ENCODE measurements around the gene TRIM3.

Gene TRIM3

DNA sequence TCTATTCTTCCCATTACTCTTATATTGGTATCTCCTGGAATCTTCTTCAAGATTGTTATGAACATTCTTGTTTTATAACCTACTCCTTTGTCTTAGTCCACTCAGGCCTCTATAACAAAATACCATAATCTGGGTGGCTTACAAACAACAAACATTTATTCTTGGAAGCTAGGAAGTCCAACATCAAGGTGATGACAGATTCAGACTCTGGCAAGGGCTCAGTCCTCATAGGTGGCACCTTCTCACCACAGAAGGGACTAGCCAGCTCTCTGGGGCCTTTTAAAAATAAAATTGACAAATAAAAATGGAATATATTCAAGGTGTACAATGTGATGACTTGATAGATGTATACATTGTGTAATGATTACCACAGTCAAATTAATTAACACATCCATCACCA is 43.1 kb upstream of the TRIM3 start:
- no peak overlapping the region for H3K4me3 ChIP-seq (ENCODE audit: low read length)
- no peak overlapping the region for H2AFZ ChIP-seq (ENCODE audit: low read depth, low read length)
- no peaks in the 10 kb centered on the region for H3K27me3 ChIP-seq (ENCODE audit: low read depth, low read length)
- TF ChIP-seq, protein P1, sequence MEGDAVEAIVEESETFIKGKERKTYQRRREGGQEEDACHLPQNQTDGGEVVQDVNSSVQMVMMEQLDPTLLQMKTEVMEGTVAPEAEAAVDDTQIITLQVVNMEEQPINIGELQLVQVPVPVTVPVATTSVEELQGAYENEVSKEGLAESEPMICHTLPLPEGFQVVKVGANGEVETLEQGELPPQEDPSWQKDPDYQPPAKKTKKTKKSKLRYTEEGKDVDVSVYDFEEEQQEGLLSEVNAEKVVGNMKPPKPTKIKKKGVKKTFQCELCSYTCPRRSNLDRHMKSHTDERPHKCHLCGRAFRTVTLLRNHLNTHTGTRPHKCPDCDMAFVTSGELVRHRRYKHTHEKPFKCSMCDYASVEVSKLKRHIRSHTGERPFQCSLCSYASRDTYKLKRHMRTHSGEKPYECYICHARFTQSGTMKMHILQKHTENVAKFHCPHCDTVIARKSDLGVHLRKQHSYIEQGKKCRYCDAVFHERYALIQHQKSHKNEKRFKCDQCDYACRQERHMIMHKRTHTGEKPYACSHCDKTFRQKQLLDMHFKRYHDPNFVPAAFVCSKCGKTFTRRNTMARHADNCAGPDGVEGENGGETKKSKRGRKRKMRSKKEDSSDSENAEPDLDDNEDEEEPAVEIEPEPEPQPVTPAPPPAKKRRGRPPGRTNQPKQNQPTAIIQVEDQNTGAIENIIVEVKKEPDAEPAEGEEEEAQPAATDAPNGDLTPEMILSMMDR (IDR thresholded peaks at IDR 0.05; ENCODE audit: low read depth, low read length), result no peak
- TF ChIP-seq EZH2phosphoT487 (IDR thresholded peaks at IDR 0.05; ENCODE audit: low read depth), result no peak
- no peak overlapping the region for H3K4me2 ChIP-seq (ENCODE audit: low read length)
- H4K20me1 ChIP-seq (ENCODE audit: insufficient read depth, low read length), result no peaks in the 10 kb centered on the region
- no peaks in the 10 kb centered on the region for H3K9me3 ChIP-seq (ENCODE audit: insufficient read depth, low read length)
- no peak overlapping the region for H3K27ac ChIP-seq (ENCODE audit: low read length)
- H3K4me1 ChIP-seq (ENCODE audit: low read length), result no peaks in the 10 kb centered on the region
- no peaks in the 10 kb centered on the region for H3K79me2 ChIP-seq (ENCODE audit: low read length)
- no peak overlapping the region for H3K9ac ChIP-seq (ENCODE audit: low read length)
- peaks cover 36% of the 10 kb centered on the region for H3K36me3 ChIP-seq (replicated peaks; ENCODE audit: low read depth, low read length)

DNA sequence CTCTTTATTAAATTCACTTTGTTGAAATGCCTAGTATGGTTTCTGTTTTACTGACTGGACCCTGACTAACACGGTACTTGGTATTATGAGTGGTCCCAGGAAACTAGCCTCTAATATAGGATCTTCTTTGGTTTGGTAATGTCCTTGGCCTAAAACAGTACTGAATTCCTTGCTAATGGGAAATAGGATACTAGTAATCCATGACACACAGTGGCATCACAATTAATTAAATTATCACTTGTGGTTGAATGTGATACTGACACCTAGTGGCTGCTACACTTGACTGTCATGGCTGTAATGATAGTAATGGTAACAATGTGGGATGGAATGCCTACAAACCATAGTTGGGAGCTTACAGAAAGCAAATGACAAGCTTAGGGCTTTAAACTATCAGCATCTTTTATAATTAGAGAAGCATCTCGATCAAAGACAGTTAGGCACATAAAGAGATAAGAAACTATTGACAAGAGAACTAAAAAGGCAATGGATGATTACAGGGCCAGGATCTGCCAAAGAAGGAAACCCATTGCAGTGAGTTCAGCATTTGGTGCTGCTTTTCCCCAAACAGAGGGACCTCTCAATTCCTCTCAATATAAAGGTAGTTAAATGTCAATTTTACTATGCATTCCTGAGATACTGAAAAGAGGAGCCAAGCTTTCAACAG is 32.0 kb upstream of the TRIM3 start:
- Histone ChIP-seq H3K4me2 (ENCODE audit: low read length) (no peak overlapping the region), H3K4me1 (ENCODE audit: low read length) (no peaks in the 10 kb centered on the region), H3K4me3 (ENCODE audit: low read length) (no peak overlapping the region), H3K9me3 (ENCODE audit: insufficient read depth, low read length) (no peaks in the 10 kb centered on the region), H3K9ac (ENCODE audit: low read length) (no peak overlapping the region), H3K27ac (ENCODE audit: low read length) (no peak overlapping the region), H3K27me3 (ENCODE audit: low read depth, low read length) (no peaks in the 10 kb centered on the region), H2AFZ (ENCODE audit: low read depth, low read length) (no peak overlapping the region), H3K36me3 (replicated peaks; ENCODE audit: low read depth, low read length) (peaks cover 20% of the 10 kb centered on the region), H4K20me1 (ENCODE audit: insufficient read depth, low read length) (no peaks in the 10 kb centered on the region), H3K79me2 (ENCODE audit: low read length) (no peaks in the 10 kb centered on the region)
- TF ChIP-seq, protein P1 (IDR thresholded peaks at IDR 0.05; ENCODE audit: low read depth, low read length), result peak; percentile 85
- no peak for TF ChIP-seq EZH2phosphoT487 (IDR thresholded peaks at IDR 0.05; ENCODE audit: low read depth)

GRCh38 chr11:6504166-6504565 is 30.4 kb upstream of the TRIM3 start:
- H3K36me3 ChIP-seq (replicated peaks; ENCODE audit: low read depth, low read length), result peaks cover 19% of the 10 kb centered on the region
- TF ChIP-seq EZH2phosphoT487 (IDR thresholded peaks at IDR 0.05; ENCODE audit: low read depth), result no peak
- TF ChIP-seq, protein P1 (IDR thresholded peaks at IDR 0.05; ENCODE audit: low read depth, low read length), result no peak
- no peak overlapping the region for H3K27ac ChIP-seq (ENCODE audit: low read length)
- H3K9me3 ChIP-seq (ENCODE audit: insufficient read depth, low read length), result no peaks in the 10 kb centered on the region
- H2AFZ ChIP-seq (ENCODE audit: low read depth, low read length), result no peak overlapping the region
- no peaks in the 10 kb centered on the region for H3K4me1 ChIP-seq (ENCODE audit: low read length)
- H4K20me1 ChIP-seq (ENCODE audit: insufficient read depth, low read length), result no peaks in the 10 kb centered on the region
- no peak overlapping the region for H3K4me3 ChIP-seq (ENCODE audit: low read length)
- H3K4me2 ChIP-seq (ENCODE audit: low read length), result no peak overlapping the region
- no peaks in the 10 kb centered on the region for H3K27me3 ChIP-seq (ENCODE audit: low read depth, low read length)
- no peak overlapping the region for H3K9ac ChIP-seq (ENCODE audit: low read length)
- no peaks in the 10 kb centered on the region for H3K79me2 ChIP-seq (ENCODE audit: low read length)

DNA sequence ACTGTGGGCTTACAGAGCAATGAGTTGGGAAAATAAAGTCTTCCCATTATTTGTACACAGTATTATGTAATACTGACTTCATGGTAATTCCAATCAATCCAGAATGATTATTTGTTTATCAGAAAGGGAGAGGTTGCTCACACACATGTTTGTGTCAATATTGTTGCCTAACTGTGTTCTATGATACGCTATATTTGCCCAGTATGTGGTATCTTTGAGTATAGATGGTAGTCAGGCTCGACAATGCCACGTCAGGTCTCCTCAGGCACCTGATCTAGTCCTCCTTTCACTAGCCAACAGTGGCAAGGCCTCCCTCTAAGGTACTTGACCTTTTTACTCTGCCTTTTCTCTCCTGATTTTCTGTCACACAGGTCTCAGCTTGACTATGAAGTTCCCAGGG is 28.6 kb upstream of the TRIM3 start:
- no peaks in the 10 kb centered on the region for H3K27me3 ChIP-seq (ENCODE audit: low read depth, low read length)
- TF ChIP-seq, protein P1 (IDR thresholded peaks at IDR 0.05; ENCODE audit: low read depth, low read length), result no peak
- TF ChIP-seq EZH2phosphoT487 (IDR thresholded peaks at IDR 0.05; ENCODE audit: low read depth), result no peak
- H3K9ac ChIP-seq (ENCODE audit: low read length), result no peak overlapping the region
- no peak overlapping the region for H3K4me3 ChIP-seq (ENCODE audit: low read length)
- H3K9me3 ChIP-seq (ENCODE audit: insufficient read depth, low read length), result no peaks in the 10 kb centered on the region
- no peak overlapping the region for H2AFZ ChIP-seq (ENCODE audit: low read depth, low read length)
- H3K4me2 ChIP-seq (ENCODE audit: low read length), result no peak overlapping the region
- no peak overlapping the region for H3K27ac ChIP-seq (ENCODE audit: low read length)
- H4K20me1 ChIP-seq (ENCODE audit: insufficient read depth, low read length), result no peaks in the 10 kb centered on the region
- no peaks in the 10 kb centered on the region for H3K79me2 ChIP-seq (ENCODE audit: low read length)
- H3K4me1 ChIP-seq (ENCODE audit: low read length), result no peaks in the 10 kb centered on the region
- peaks cover 15% of the 10 kb centered on the region for H3K36me3 ChIP-seq (replicated peaks; ENCODE audit: low read depth, low read length)

Data from OCI-LY3 (cell line).